HUES64 (cell line): Measurements from ENCODE around the gene CFAP45.

ENCODE experiments used
- H3K27ac ChIP-seq: 2 replicates; pipeline ENCODE4 v1.7.0; 2013; ENCODE audit warnings: low read depth, low read length, inconsistent platforms
- H3K27me3 ChIP-seq: 2 replicates; pipeline ENCODE4 v1.6.1; 2013; ENCODE audit warnings: mild to moderate bottlenecking, low read length; ENCODE audit not compliant: insufficient read depth
- H3K36me3 ChIP-seq: 2 replicates; pipeline ENCODE4 v1.6.1; 2013; ENCODE audit warnings: mild to moderate bottlenecking, low read length; ENCODE audit not compliant: insufficient read depth
- H3K4me1 ChIP-seq: 2 replicates; pipeline ENCODE4 v1.6.1; 2013; ENCODE audit warnings: mild to moderate bottlenecking, low read length, moderate library complexity; ENCODE audit not compliant: insufficient read depth
- H3K4me3 ChIP-seq: 2 replicates; pipeline ENCODE4 v1.5.1; 2013; ENCODE audit warnings: mild to moderate bottlenecking, low read length, moderate library complexity
- H3K9ac ChIP-seq: 2 replicates; pipeline ENCODE4 v1.6.1; 2013; ENCODE audit warnings: mild to moderate bottlenecking, low read depth, low read length
- H3K9me3 ChIP-seq: 2 replicates; pipeline ENCODE4 v1.6.1; 2013; ENCODE audit warnings: low read depth, low read length; ENCODE audit not compliant: insufficient read depth
- WGBS: fragments of 150-250, 120-280 bp; methylation state at CpG from one replicate; pipeline ENCODE4 v1.1.7; 2013; ENCODE audit warnings: missing lambda C conversion rate; 5-methylcytosine and 5-hydroxymethylcytosine counted together

Gene CFAP45

DNA sequence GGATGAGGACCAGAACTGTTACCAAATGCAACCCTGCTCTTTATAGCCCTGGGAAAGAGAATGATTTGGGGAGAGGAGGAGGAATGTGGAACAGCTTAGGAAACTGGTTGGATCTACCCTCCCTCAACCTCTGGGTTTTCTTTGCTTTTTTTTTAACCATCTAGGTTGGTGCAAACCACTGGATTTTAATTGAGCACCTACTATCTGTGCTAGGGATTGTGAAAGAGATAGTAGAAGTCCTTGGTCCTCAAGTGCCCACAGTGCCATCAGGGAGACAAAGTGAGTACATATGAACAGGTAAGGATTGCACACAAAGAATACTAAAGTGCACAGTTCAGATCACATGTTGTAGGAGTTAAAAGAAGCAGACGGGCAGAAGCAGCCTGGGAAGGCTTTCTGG lies 20.7 kb upstream of the CFAP45 start:
- H3K27me3 ChIP-seq, result no peaks in the 10 kb centered on the region; the same call in 1 of the 2 replicates
- H3K4me1 ChIP-seq, result peaks cover 34% of the 10 kb centered on the region
- H3K27ac ChIP-seq, result no peak overlapping the region
- H3K4me3 ChIP-seq, result no peak overlapping the region
- peaks cover 33% of the 10 kb centered on the region for H3K36me3 ChIP-seq
- no peaks in the 10 kb centered on the region for H3K9me3 ChIP-seq
- 85% methylated on average over 1 of the region's 1 CpG for WGBS
- no peak overlapping the region for H3K9ac ChIP-seq

DNA sequence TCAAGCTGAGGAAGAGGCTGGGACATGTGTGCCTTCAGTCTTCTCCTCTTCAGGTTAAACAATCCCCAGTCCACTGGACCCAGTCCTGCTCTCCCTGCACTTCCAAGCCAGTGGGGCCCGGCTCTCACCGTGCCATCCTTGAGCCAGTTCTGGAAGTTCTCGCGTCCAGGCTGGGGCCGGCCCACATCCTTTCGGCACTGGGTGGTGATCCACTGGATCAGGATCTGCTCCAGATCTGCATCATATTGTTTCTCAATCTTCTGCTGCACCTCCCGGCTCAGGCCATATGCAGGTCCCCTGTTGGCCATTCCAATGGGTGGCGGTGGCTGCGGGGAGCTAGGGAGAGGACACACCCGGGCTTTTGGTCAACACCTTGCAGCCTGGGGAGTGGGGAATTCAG lies 20.2 kb upstream of the CFAP45 start:
- Histone ChIP-seq H3K36me3 (peaks cover 33% of the 10 kb centered on the region), H3K4me3 (no peak overlapping the region), H3K9ac (no peak overlapping the region), H3K4me1 (peaks cover 37% of the 10 kb centered on the region), H3K27me3 (no peaks in the 10 kb centered on the region; the same call in 1 of the 2 replicates), H3K27ac (no peak overlapping the region), H3K9me3 (no peaks in the 10 kb centered on the region)
- WGBS, result 95% methylated on average over 10 of the region's 10 CpGs

DNA sequence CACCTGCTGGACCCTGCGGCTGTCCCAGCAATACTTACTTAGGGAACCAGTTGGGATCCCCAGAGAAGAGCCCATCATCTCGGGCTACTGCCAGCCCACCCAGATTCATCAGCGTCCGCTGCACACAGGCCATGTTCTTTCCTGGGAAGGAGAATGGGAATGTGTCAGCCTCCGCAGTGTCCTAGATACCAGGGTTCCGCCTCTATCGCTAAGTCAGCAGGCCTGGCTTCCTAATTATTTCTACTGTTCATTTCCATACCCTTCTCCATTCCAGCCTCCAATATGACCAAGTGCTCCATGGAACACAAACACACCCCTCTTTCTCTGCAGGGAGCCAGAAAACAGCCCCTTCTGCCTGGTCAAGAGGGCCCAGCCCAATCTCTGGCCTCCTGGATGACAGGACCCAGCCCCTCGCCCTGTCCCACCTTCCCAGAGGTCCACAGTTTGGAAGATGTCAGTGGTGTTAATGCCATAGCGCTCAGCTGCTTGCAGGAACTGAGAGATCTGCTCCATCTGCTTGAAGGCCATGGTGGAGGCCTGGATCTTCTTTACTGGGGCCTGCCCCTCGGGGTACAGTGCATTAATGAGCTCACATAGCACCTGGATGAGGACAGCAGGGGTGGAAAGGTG lies 19.4 kb upstream of the CFAP45 start:
- Histone ChIP-seq H3K27ac (no peak overlapping the region), H3K4me1 (peaks cover 41% of the 10 kb centered on the region), H3K9ac (no peak overlapping the region), H3K4me3 (no peak overlapping the region), H3K27me3 (no peaks in the 10 kb centered on the region; the same call in 1 of the 2 replicates), H3K9me3 (no peaks in the 10 kb centered on the region), H3K36me3 (peaks cover 33% of the 10 kb centered on the region)
- 96% methylated on average over 10 of the region's 10 CpGs for WGBS

GRCh38 chr1:159918352-159919200 lies 18.6 kb upstream of the CFAP45 start:
- no peak overlapping the region for H3K9ac ChIP-seq
- H3K4me3 ChIP-seq, result no peak overlapping the region
- H3K9me3 ChIP-seq, result no peaks in the 10 kb centered on the region
- H3K4me1 ChIP-seq, result peaks cover 40% of the 10 kb centered on the region
- no peak overlapping the region for H3K27ac ChIP-seq
- no peaks in the 10 kb centered on the region for H3K27me3 ChIP-seq
- WGBS, result 92% methylated on average over 13 of the region's 13 CpGs
- peaks cover 33% of the 10 kb centered on the region for H3K36me3 ChIP-seq

GRCh38 chr1:159917533-159918351 lies 17.8 kb upstream of the CFAP45 start:
- H3K9me3 ChIP-seq, result no peaks in the 10 kb centered on the region
- H3K27me3 ChIP-seq, result no peaks in the 10 kb centered on the region
- no peak overlapping the region for H3K27ac ChIP-seq
- peaks cover 33% of the 10 kb centered on the region for H3K36me3 ChIP-seq
- peaks cover 36% of the 10 kb centered on the region for H3K4me1 ChIP-seq
- H3K9ac ChIP-seq, result no peak overlapping the region
- WGBS, result 86% methylated on average over 5 of the region's 5 CpGs
- no peak overlapping the region for H3K4me3 ChIP-seq

- Histone ChIP-seq H3K27ac (peak overlapping the region; percentile 70), H3K9me3 (no peaks in the 10 kb centered on the region), H3K4me3 (no peak overlapping the region), H3K9ac (peak overlapping the region; percentile 35; the same call in 1 of the 2 replicates), H3K36me3 (peaks cover 33% of the 10 kb centered on the region), H3K27me3 (no peaks in the 10 kb centered on the region), H3K4me1 (peaks cover 34% of the 10 kb centered on the region)
- 64% methylated on average over 8 of the region's 9 CpGs for WGBS
Measured at GRCh38 chr1:159916242-159917051, 16.5 kb upstream of the CFAP45 start.

- Histone ChIP-seq H3K27me3 (no peaks in the 10 kb centered on the region), H3K9me3 (no peaks in the 10 kb centered on the region), H3K4me1 (peaks cover 41% of the 10 kb centered on the region), H3K4me3 (no peak overlapping the region), H3K9ac (peak overlapping the region; percentile 9; the same call in 1 of the 2 replicates), H3K36me3 (peaks cover 32% of the 10 kb centered on the region), H3K27ac (peak overlapping the region; percentile 52)
- WGBS, result 64% methylated on average over 5 of the region's 5 CpGs
Measured at GRCh38 chr1:159915571-159916241, 15.7 kb upstream of the CFAP45 start.

- Histone ChIP-seq H3K4me3 (no peak overlapping the region), H3K27ac (no peak overlapping the region), H3K4me1 (peaks cover 52% of the 10 kb centered on the region), H3K36me3 (peaks cover 19% of the 10 kb centered on the region; the same call in 1 of the 2 replicates), H3K9me3 (no peaks in the 10 kb centered on the region), H3K9ac (no peak overlapping the region), H3K27me3 (no peaks in the 10 kb centered on the region)
- 83% methylated on average over 10 of the region's 10 CpGs for WGBS
Measured at GRCh38 chr1:159914252-159915018, 14.5 kb upstream of the CFAP45 start.

GRCh38 chr1:159913451-159914192 lies 13.7 kb upstream of the CFAP45 start:
- Histone ChIP-seq H3K4me3 (no peak overlapping the region), H3K27ac (no peak overlapping the region), H3K27me3 (no peaks in the 10 kb centered on the region), H3K9me3 (no peaks in the 10 kb centered on the region), H3K36me3 (peaks cover 11% of the 10 kb centered on the region; the same call in 1 of the 2 replicates), H3K4me1 (peaks cover 58% of the 10 kb centered on the region), H3K9ac (no peak overlapping the region)
- WGBS, result 80% methylated on average over 5 of the region's 5 CpGs
